Measurements from ENCODE around the gene CACNB1. TPM values are rescaled to one million over a fixed set of nuclear protein-coding genes. Genes with fewer than 3 reads are reported as not detected.

CACNB1 gene
- total and polyA plus RNA-seq, 2 experiments from 2014 or later = 6.6 to 7.1 TPM

GRCh38 chr17:39187152-39187830, 10.2 kb downstream of the CACNB1 start:
- Histone ChIP-seq H3K27ac (no peak overlapping the region), H3F3A (ENCODE audit: insufficient read depth) (no peaks in the 10 kb centered on the region), H2AFZ (no peak overlapping the region), H3K9me2 (ENCODE audit: insufficient read depth) (no peaks in the 10 kb centered on the region), H3K27me3 (replicated peaks; ENCODE audit: insufficient read depth) (no peaks in the 10 kb centered on the region), H3K79me2 (ENCODE audit: insufficient read depth) (no peaks in the 10 kb centered on the region), H3K4me2 (ENCODE audit: unreplicated experiment) (no peak overlapping the region), H3K9ac (no peak overlapping the region), H3K36me3 (ENCODE audit: low read depth) (peaks cover 32% of the 10 kb centered on the region; the same call in 1 of the 2 replicates), H3K4me1 (ENCODE audit: insufficient read depth) (no peaks in the 10 kb centered on the region), H3K4me3 (no peak overlapping the region), H3K9me3 (ENCODE audit: low read depth) (no peaks in the 10 kb centered on the region), H4K20me1 (ENCODE audit: insufficient read depth) (no peaks in the 10 kb centered on the region)
- DNase-seq = no peak
- WGBS, 2 experiments (ENCODE audit: low coverage in 1 of 2, low lambda C conversion rate in 2 of 2, missing lambda C conversion rate in 2 of 2) = 81 to 86% methylated on average over 9 of the region's 9 CpGs
- in situ Hi-C loops (cut with MboI) = no loop called here
- no peak for TF ChIP-seq EZH2 (IDR thresholded peaks at IDR 0.05; ENCODE audit: insufficient read depth, poor library complexity, severe bottlenecking)
- no peak for TF ChIP-seq EZH2phosphoT487 (IDR thresholded peaks at IDR 0.05; ENCODE audit: insufficient read depth, low read depth)

- Histone ChIP-seq H3K9me3 (ENCODE audit: low read depth) (no peaks in the 10 kb centered on the region), H3K9me2 (ENCODE audit: insufficient read depth) (no peaks in the 10 kb centered on the region), H3K79me2 (ENCODE audit: insufficient read depth) (no peaks in the 10 kb centered on the region), H3K9ac (no peak overlapping the region), H3K27me3 (replicated peaks; ENCODE audit: insufficient read depth) (no peaks in the 10 kb centered on the region), H3K27ac (no peak overlapping the region), H3F3A (ENCODE audit: insufficient read depth) (no peaks in the 10 kb centered on the region), H3K4me2 (ENCODE audit: unreplicated experiment) (no peak overlapping the region), H3K4me3 (no peak overlapping the region), H3K36me3 (ENCODE audit: low read depth) (peaks cover 30% of the 10 kb centered on the region; the same call in 1 of the 2 replicates), H2AFZ (no peak overlapping the region), H3K4me1 (ENCODE audit: insufficient read depth) (no peaks in the 10 kb centered on the region), H4K20me1 (ENCODE audit: insufficient read depth) (no peaks in the 10 kb centered on the region)
- in situ Hi-C loops (cut with MboI) = no loop called here
- TF ChIP-seq EZH2phosphoT487 (IDR thresholded peaks at IDR 0.05; ENCODE audit: insufficient read depth, low read depth) (no peak), EZH2 (IDR thresholded peaks at IDR 0.05; ENCODE audit: insufficient read depth, poor library complexity, severe bottlenecking) (no peak)
- WGBS, 2 experiments (ENCODE audit: low coverage in 1 of 2, low lambda C conversion rate in 2 of 2, missing lambda C conversion rate in 2 of 2) = 87 to 95% methylated on average over 12 to 13 of the region's 15 CpGs
- no peak for DNase-seq
Observed at GRCh38 chr17:39186481-39187002, 10.9 kb downstream of the CACNB1 start.

- no peaks in the 10 kb centered on the region for H3K9me2 ChIP-seq (ENCODE audit: insufficient read depth)
- no peak overlapping the region for H2AFZ ChIP-seq
- no peaks in the 10 kb centered on the region for H3K27me3 ChIP-seq (replicated peaks; ENCODE audit: insufficient read depth)
- peaks cover 11% of the 10 kb centered on the region; the same call in 1 of the 2 replicates for H3F3A ChIP-seq (ENCODE audit: insufficient read depth)
- H4K20me1 ChIP-seq (ENCODE audit: insufficient read depth) = no peaks in the 10 kb centered on the region
- no peak overlapping the region for H3K4me2 ChIP-seq (ENCODE audit: unreplicated experiment)
- in situ Hi-C loops (cut with MboI) = no loop called here
- H3K4me1 ChIP-seq (ENCODE audit: insufficient read depth) = peaks cover 1% of the 10 kb centered on the region; the same call in 1 of the 2 replicates
- H3K36me3 ChIP-seq (ENCODE audit: low read depth) = peaks cover 24% of the 10 kb centered on the region; the same call in 1 of the 2 replicates
- no peak overlapping the region for H3K9ac ChIP-seq
- no peak for TF ChIP-seq EZH2 (IDR thresholded peaks at IDR 0.05; ENCODE audit: insufficient read depth, poor library complexity, severe bottlenecking)
- no peak for TF ChIP-seq EZH2phosphoT487 (IDR thresholded peaks at IDR 0.05; ENCODE audit: insufficient read depth, low read depth)
- H3K9me3 ChIP-seq (ENCODE audit: low read depth) = no peaks in the 10 kb centered on the region
- H3K4me3 ChIP-seq = no peak overlapping the region
- 96 to 97% methylated on average over 10 of the region's 10 CpGs for WGBS, 2 experiments (ENCODE audit: low coverage in 1 of 2, low lambda C conversion rate in 2 of 2, missing lambda C conversion rate in 2 of 2)
- no peak for DNase-seq
- no peak overlapping the region for H3K27ac ChIP-seq
- H3K79me2 ChIP-seq (ENCODE audit: insufficient read depth) = no peaks in the 10 kb centered on the region
Observed at GRCh38 chr17:39183720-39184119, 13.7 kb downstream of the CACNB1 start.

GRCh38 chr17:39183045-39183444, 14.4 kb downstream of the CACNB1 start:
- H3K4me3 ChIP-seq = no peak overlapping the region
- no peak for TF ChIP-seq EZH2 (IDR thresholded peaks at IDR 0.05; ENCODE audit: insufficient read depth, poor library complexity, severe bottlenecking)
- TF ChIP-seq EZH2phosphoT487 (IDR thresholded peaks at IDR 0.05; ENCODE audit: insufficient read depth, low read depth) = no peak
- no peaks in the 10 kb centered on the region for H3K9me3 ChIP-seq (ENCODE audit: low read depth)
- WGBS, 2 experiments (ENCODE audit: low coverage in 1 of 2, low lambda C conversion rate in 2 of 2, missing lambda C conversion rate in 2 of 2) = 97% methylated on average over 5 of the region's 5 CpGs
- peaks cover 13% of the 10 kb centered on the region; the same call in 1 of the 2 replicates for H3F3A ChIP-seq (ENCODE audit: insufficient read depth)
- DNase-seq = no peak
- no peaks in the 10 kb centered on the region for H4K20me1 ChIP-seq (ENCODE audit: insufficient read depth)
- no peak overlapping the region for H3K27ac ChIP-seq
- no peaks in the 10 kb centered on the region for H3K9me2 ChIP-seq (ENCODE audit: insufficient read depth)
- H3K4me2 ChIP-seq (ENCODE audit: unreplicated experiment) = no peak overlapping the region
- no peak overlapping the region for H2AFZ ChIP-seq
- no peaks in the 10 kb centered on the region for H3K79me2 ChIP-seq (ENCODE audit: insufficient read depth)
- peaks cover 20% of the 10 kb centered on the region; the same call in 1 of the 2 replicates for H3K36me3 ChIP-seq (ENCODE audit: low read depth)
- H3K27me3 ChIP-seq (replicated peaks; ENCODE audit: insufficient read depth) = no peaks in the 10 kb centered on the region
- H3K4me1 ChIP-seq (ENCODE audit: insufficient read depth) = peaks cover 8% of the 10 kb centered on the region; the same call in 1 of the 2 replicates
- in situ Hi-C loops (cut with MboI) = no loop called here
- no peak overlapping the region for H3K9ac ChIP-seq
